NK-92 treated with Interleukin-12 subunit alpha and Interleukin-12 subunit beta, amount 100 ng/mL, for 24 hours (cell line): ENCODE results near the gene SLC35F4.
"Not testable (repeated sequence)": the region's sequence is repeated elsewhere in the genome, so short reads cannot be mapped to it uniquely, and the experiment has no call there.

Experiments
- DNase-seq: peaks from one replicate; lab custom pipeline; 2025; lab: John Stamatoyannopoulos, UW

SLC35F4 gene

GRCh38 chr14:57725399-57726077, 140.4 kb downstream of the SLC35F4 start:
- no peak for DNase-seq

DNA sequence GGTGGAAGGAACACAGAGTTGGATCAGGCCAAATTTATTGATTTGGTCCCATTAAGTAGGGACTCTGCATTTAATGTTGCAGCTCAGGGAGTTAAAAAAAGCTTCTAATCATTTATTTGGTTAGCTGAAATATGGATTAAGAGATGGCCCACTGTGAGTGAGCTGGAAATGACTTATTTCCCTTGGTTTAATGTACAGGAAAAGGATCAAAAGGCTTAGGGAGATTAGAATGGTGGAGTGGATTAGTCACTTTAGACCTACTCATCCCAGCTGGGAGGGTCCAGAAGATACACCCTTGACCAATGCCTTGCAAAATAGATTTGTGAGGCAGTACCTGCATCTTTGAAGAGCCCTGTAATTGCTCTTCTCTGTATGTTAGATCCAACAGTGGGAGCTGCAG, 143.8 kb downstream of the SLC35F4 start:
- DNase-seq: not testable (repeated sequence)

DNA sequence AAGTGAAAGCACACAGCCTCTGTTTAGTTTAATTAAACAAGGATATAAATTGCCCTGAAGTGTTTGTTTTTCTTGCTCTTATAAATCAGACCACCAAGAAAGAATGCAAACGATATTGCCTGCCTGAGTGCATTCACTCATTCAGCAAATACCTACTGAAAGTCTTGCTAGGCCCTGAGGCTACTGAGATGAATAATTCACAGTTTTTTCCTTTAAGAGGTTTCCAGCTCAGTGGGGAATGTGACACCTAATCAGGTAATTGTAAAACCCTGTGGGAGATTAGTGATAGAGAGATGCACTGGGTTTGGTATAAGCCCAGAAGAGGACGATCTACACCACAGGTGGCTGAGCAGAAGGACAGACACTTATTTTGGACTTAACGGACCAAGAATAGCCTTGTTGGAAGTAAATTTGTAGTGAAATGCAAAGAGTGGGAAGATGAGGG, 151.4 kb downstream of the SLC35F4 start:
- no peak for DNase-seq

DNA sequence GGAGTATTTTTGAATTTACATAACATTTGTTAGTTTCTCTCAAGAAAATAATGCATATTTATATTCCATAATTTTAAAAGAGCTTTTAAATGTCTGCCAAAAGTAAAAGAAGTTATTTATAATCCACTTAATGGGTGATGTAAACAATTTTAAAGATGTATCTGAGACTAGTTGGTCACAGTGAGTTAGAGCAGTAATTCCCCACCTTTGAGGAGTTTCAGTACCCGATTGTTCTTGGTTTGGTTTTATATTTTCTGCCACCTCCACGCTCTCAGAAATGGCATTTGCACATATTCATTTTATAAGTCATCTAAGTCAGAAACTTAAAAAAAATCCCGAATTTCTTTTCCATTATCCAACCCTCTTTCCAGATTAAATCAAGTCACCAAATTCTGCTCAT, 153.2 kb downstream of the SLC35F4 start:
- no peak for DNase-seq

GRCh38 chr14:57712102-57712501, 153.8 kb downstream of the SLC35F4 start:
- DNase-seq: no peak

- DNase-seq: no peak
Observed at GRCh38 chr14:57709909-57710308, 156.0 kb downstream of the SLC35F4 start.

DNA sequence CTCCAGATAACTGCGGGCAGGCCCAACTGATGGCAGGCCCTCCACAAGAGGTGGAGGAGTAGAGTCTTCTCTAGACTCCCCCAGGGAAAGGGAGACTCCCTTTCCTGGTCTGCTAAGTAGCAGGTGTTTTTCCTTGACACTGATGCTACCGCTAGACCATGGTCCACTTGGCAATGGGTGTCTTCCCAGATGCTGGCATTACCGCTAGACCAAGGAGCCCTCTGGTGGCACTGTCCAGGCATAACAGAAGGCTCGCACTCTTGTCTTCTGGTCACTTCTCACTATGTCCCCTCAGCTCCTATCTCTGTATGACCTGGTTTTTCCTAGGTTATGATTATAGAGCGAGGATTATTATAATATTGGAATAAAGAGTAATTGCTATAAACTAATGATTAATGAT, 156.8 kb downstream of the SLC35F4 start:
- not testable (repeated sequence) for DNase-seq

DNA sequence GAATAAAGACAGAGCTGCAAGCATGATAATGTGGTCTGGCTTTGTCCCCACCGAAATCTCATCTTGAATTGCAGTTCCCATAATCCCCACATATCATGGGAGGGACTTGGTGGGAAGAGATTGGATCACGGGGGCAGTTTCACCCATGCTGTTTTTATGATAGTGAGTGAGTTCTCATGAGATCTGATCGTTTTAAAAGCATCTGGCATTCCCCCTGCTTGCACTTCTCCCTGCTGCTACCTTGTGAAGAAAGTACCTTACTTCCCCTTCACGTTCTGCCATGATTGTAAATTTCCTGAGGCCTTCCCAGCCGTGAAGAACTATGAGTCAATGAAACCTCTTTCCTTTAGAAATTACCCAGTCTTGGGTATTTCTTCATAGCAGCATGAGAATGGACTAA, 158.7 kb downstream of the SLC35F4 start:
- no peak for DNase-seq

DNA sequence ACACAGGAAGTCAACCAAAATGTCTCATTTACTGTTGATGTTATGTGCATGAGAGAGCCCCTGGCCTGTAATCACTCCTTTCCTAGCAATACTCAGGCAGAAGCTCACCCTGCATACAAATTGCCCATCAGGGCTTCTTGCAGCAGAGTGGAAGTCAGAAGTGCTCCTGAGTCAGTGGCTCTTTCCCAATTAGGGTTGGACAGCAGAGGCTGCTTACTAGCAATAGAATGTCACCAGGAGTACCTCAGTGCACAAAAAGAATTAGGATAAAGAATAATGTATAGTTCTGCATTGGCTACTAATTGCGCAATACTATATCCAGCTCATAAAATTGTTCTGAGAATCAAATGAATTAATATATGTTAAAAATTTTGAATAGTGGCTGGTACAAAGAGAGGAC, 161.1 kb downstream of the SLC35F4 start:
- DNase-seq: no peak

GRCh38 chr14:57699947-57700346, 165.9 kb downstream of the SLC35F4 start:
- DNase-seq: no peak

DNA sequence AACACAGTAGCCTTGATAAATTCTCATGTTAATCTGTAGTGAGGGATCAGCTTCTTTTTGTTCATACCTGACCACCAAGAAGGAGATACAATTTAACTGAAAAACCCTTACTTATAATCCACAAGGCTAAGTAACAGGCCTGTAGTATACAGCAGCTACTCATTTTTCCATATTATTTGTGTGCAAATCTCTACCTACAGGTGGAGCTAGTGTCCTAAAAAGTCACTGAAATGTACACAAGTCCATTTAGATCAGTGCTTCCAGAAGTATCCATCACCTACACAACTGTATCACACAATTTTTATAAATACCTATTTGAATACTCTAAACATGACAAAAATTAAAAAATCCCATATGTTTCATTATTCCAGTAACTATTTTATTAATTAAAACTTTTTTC, 173.2 kb downstream of the SLC35F4 start:
- DNase-seq: no peak

- DNase-seq: no peak
Observed at GRCh38 chr14:57687416-57687815, 178.5 kb downstream of the SLC35F4 start.

- DNase-seq: no peak
Observed at GRCh38 chr14:57686304-57686703, 179.6 kb downstream of the SLC35F4 start.

DNA sequence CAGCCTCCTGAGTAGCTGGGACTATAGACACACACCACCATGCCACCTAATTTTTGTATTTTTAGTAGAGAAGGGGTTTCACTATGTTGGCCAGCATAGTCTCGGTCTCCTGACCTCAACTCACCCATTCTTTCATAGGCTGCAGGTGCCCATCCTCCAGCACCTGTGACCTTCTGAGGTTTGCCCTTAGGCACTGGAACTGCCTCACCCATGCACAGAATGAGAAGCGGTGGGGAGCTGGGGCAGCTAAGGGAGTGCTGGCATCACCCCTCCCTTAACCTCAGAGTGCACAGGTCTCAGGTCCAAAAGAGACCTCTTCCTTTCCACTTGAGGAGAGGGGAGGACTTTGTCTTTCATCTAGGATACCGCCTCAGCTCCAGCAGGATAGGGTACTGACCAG, 194.9 kb downstream of the SLC35F4 start:
- DNase-seq: no peak

DNA sequence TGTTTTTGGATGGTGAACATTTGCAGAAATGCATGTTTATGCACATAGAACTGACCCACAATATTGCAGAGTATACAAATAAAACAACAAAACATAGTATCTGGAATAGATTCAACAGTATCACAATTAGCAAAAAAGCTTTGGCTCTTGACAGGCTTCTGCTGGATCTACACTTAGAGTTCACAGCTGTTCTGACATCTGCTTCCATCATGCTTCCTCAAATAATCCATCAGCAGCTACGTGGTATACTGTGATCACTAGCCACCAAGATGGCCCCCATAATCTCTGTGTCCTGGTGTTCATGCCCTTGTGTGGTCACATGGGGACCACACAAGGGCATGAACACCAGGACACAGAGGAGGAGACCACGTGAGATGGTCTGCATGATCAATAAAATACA, 205.7 kb downstream of the SLC35F4 start:
- no peak for DNase-seq

- no peak for DNase-seq
Observed at GRCh38 chr14:57659052-57659451, 206.8 kb downstream of the SLC35F4 start.

- DNase-seq: no peak
Observed at GRCh38 chr14:57657487-57657886, 208.4 kb downstream of the SLC35F4 start.

DNA sequence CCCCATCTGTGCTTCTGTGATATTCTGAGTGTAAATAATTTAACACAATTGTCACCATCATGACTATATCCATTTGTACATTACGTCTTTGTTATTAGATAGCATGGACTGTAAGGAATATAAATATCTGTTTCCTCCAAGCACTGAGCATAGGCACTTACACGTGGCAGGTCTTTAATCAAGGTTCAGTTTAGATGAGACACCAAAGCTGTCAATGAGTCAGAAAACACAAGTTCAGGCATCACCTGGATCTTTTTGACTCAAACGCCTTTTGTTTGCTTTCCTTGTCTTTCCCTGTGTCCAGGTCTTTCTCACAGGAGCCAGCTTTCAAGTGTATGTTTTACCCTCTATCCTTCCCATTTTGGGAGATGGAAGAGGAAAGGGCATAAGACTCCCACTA, 209.0 kb downstream of the SLC35F4 start:
- DNase-seq: no peak

DNA sequence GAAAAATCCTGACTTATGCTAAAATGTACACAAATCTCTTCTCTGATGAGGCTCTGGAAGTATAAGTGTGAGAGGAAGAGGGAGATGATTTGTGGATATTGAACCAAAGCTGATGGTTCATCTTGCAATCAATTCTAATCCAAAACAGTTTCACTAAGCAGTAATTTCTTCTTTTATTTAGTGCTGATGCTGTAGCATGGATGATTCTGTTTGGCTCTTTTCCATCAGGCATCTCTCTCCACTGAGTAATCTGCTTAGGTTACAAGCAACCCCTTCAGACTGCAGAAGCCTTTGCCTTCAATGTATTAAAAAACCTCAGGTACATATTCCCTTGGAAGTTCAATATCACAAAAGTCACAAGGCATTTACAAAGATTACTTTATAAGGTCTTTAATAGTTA, 213.1 kb downstream of the SLC35F4 start:
- no peak for DNase-seq

DNA sequence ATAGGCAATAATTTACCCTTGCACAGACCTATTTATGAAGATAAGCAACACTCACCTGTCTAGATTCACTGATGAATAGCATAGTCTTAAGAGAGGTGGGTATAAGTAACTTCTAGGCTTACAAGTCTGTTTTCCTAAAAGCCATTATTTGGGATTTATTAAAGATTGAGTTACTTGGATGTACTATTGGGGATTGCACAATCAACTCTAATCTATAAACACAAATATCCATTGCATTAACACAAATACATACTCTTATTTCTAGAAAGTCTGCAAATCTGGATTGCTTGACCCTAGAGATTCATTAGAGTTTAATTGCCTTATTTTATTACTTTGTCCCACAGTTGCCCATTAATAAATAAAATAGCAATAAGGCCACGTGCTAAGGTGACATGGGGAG, 224.1 kb downstream of the SLC35F4 start:
- no peak for DNase-seq

- no peak for DNase-seq
Observed at GRCh38 chr14:57640036-57640435, 225.9 kb downstream of the SLC35F4 start.

DNA sequence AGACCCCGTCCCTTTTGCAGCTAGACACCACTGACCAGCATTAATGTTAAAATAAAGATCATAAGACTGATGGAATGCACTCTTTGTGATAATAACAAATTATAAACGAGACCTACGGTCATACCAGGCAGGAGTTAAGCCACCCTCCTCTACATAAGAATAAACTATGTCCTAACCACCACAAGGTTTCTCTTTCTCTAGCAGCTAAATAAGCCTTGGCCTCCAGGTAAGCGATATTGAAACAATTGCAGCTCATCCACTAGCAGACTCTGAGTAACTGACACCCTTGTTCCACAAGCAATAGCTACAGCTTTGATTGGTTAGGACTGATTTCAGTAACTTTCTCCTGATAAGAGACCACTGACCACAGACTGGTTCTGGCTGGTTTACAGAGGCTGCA, 228.0 kb downstream of the SLC35F4 start:
- no peak for DNase-seq

DNA sequence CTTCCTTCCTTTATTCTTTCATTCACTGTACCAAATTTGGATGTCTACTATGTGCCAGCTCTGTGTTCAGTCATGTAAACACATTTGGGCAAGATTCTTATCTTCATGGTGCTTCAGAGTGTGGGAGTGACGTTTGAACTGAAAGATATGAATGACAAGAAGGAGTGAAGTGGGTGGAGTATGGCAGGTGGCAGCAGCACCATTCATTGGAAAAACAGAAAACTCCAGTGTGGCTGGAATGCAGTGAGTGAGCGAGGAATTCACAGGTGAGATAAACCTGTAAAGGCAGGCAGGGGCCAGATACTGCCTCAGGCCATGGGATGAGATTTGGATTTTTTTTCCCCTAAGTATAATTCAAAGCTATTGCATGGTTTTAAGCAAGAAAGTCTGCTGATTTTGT, 231.6 kb downstream of the SLC35F4 start:
- DNase-seq: no peak

GRCh38 chr14:57632649-57633048, 233.2 kb downstream of the SLC35F4 start:
- DNase-seq: no peak

GRCh38 chr14:57617510-57617909, 248.4 kb downstream of the SLC35F4 start:
- no peak for DNase-seq
